AG08396 (cell line): Measurements from ENCODE around the gene MS4A15.
A peak's percentile ranks its signal among the peaks of the same experiment; 100 is the strongest.
"Not testable (repeated sequence)": the region's sequence is repeated elsewhere in the genome, so short reads cannot be mapped to it uniquely, and the experiment has no call there.

Experiments used
- DNase-seq: peaks from one replicate; pipeline ENCODE4 v3.0.0; 2012; ENCODE audit warnings: low spot score, mixed read lengths

The MS4A15 gene

GRCh38 chr11:60754887-60755286, 1.8 kb upstream of the MS4A15 start:
- no peak for DNase-seq

- DNase-seq, result no peak
Measured at GRCh38 chr11:60757231-60757800, 649 bp downstream of the MS4A15 start.

GRCh38 chr11:60758671-60759070, 2.0 kb downstream of the MS4A15 start:
- DNase-seq, result not testable (repeated sequence)

GRCh38 chr11:60759438-60760225, 3.0 kb downstream of the MS4A15 start:
- not testable (repeated sequence) for DNase-seq

- no peak for DNase-seq
Measured at GRCh38 chr11:60761436-60762190, 4.9 kb downstream of the MS4A15 start.

- no peak for DNase-seq
Measured at GRCh38 chr11:60762851-60763691, 6.4 kb downstream of the MS4A15 start.

GRCh38 chr11:60763692-60764369, 7.2 kb downstream of the MS4A15 start:
- no peak for DNase-seq

GRCh38 chr11:60764879-60765278, 8.2 kb downstream of the MS4A15 start:
- no peak for DNase-seq

GRCh38 chr11:60765355-60765754, 8.7 kb downstream of the MS4A15 start:
- DNase-seq, result no peak

- DNase-seq, result no peak
Measured at GRCh38 chr11:60766547-60766946, 9.9 kb downstream of the MS4A15 start.

GRCh38 chr11:60767388-60767811, 10.7 kb downstream of the MS4A15 start:
- DNase-seq, result peak; percentile 47

- no peak for DNase-seq
Measured at GRCh38 chr11:60768202-60768601, 11.5 kb downstream of the MS4A15 start.

GRCh38 chr11:60769273-60769672, 12.6 kb downstream of the MS4A15 start:
- DNase-seq, result no peak

- DNase-seq, result no peak
Measured at GRCh38 chr11:60769811-60770210, 13.1 kb downstream of the MS4A15 start.

GRCh38 chr11:60771146-60771545, 14.5 kb downstream of the MS4A15 start:
- DNase-seq, result no peak

GRCh38 chr11:60771879-60772525, 15.3 kb downstream of the MS4A15 start:
- no peak for DNase-seq

GRCh38 chr11:60772666-60773065, 16.0 kb downstream of the MS4A15 start:
- DNase-seq, result no peak

GRCh38 chr11:60774726-60775125, 18.1 kb downstream of the MS4A15 start:
- DNase-seq, result no peak

- DNase-seq, result peak; percentile 90
Measured at GRCh38 chr11:60775420-60775961, 18.8 kb downstream of the MS4A15 start.

- DNase-seq, result no peak
Measured at GRCh38 chr11:60776167-60776566, 19.5 kb downstream of the MS4A15 start.

- no peak for DNase-seq
Measured at GRCh38 chr11:60777106-60777505, 20.4 kb downstream of the MS4A15 start.
